CD8-positive, alpha-beta memory T cell (primary cell): ENCODE results near the gene GHRH. TPM values are rescaled to one million over a fixed set of nuclear protein-coding genes. Genes with fewer than 3 reads are reported as not detected.

Source experiments
- CTCF ChIA-PET: fragments of 350-600 bp; sonication (Branson Sonifier 250); formaldehyde crosslinking; loops from one replicate; lab custom pipeline; 2021; ENCODE audit warnings: antibody characterized with exemption; lab: Charles Lee
- POLR2A ChIA-PET: fragments of 350-600 bp; sonication (Branson Sonifier 250); formaldehyde crosslinking; loops from one replicate; lab custom pipeline; 2021; ENCODE audit warnings: antibody characterized with exemption; lab: Charles Lee
- DNase-seq, 5 donors: peaks; one replicate each; pipeline versions ENCODE4 v3.0.0 to v3.0.0-alpha.2; 2020 to 2022; ENCODE audit warnings: mixed read lengths in 1 of 5
- H3K27ac ChIP-seq: one replicate; pipeline ENCODE4 v1.7.0; 2013; ENCODE audit warnings: low read depth, mild to moderate bottlenecking, low read length, moderate library complexity
- H3K27me3 ChIP-seq: 2 replicates; pipeline ENCODE4 v1.7.0; 2013; ENCODE audit warnings: low read length, mild to moderate bottlenecking; ENCODE audit not compliant: insufficient read depth, poor library complexity, severe bottlenecking
- H3K36me3 ChIP-seq: 2 replicates; pipeline ENCODE4 v1.7.0; 2013; ENCODE audit warnings: mild to moderate bottlenecking, low read length, moderate library complexity; ENCODE audit not compliant: insufficient read depth
- H3K4me1 ChIP-seq: 2 replicates; pipeline ENCODE4 v1.7.0; 2013; ENCODE audit warnings: mild to moderate bottlenecking, low read length, moderate library complexity; ENCODE audit not compliant: insufficient read depth
- H3K4me3 ChIP-seq: 2 replicates; pipeline ENCODE4 v1.7.0; 2013; ENCODE audit warnings: mild to moderate bottlenecking, low read length
- H3K9me3 ChIP-seq: 2 replicates; pipeline ENCODE4 v1.7.0; 2013; ENCODE audit warnings: mild to moderate bottlenecking, low read length
- H3K27ac Mint-ChIP-seq, 8 donors: one replicate each; pipeline ENCODE4 v1.8.0; 2020 to 2021; ENCODE audit warnings: mixed read lengths in 8 of 8, mild to moderate bottlenecking in 6 of 8, inconsistent platforms in 3 of 8, moderate library complexity in 3 of 8
- H3K27me3 Mint-ChIP-seq, 2 donors: one replicate each; pipeline ENCODE4 v1.8.0; 2020 to 2021; ENCODE audit warnings: mixed read lengths in 2 of 2, mild to moderate bottlenecking in 1 of 2, moderate library complexity in 1 of 2
- H3K36me3 Mint-ChIP-seq, 3 donors: one replicate each; pipeline ENCODE4 v1.8.0; 2020 to 2021; ENCODE audit warnings: mixed read lengths in 3 of 3, inconsistent platforms in 1 of 3, mild to moderate bottlenecking in 1 of 3
- H3K4me1 Mint-ChIP-seq, 3 donors: one replicate each; pipeline ENCODE4 v1.8.0; 2020 to 2021; ENCODE audit warnings: mixed read lengths in 3 of 3, inconsistent platforms in 1 of 3, mild to moderate bottlenecking in 1 of 3
- H3K4me3 Mint-ChIP-seq, 7 donors: one replicate each; pipeline ENCODE4 v1.8.0; 2020 to 2021; ENCODE audit warnings: mixed read lengths in 7 of 7, mild to moderate bottlenecking in 6 of 7, moderate library complexity in 4 of 7, inconsistent platforms in 2 of 7
- H3K9me3 Mint-ChIP-seq, 5 donors: one replicate each; pipeline ENCODE4 v1.8.0; 2020 to 2022; ENCODE audit warnings: mixed read lengths in 5 of 5, mild to moderate bottlenecking in 3 of 5, moderate library complexity in 2 of 5, inconsistent platforms in 1 of 5
- polyA plus RNA-seq: library from polyadenylated mRNA; unstranded; fragments of 300-500 nt; fragmentation: Illumina TruSeq; gene quantifications from one replicate; pipeline ENCODE4 v1.2.3, GENCODE V29; 2021
- total RNA-seq, 2 experiments: library from RNA; stranded (reverse); gene quantifications; one replicate each; pipeline ENCODE4 v1.2.3, GENCODE V29; 2021

Gene GHRH
- total and polyA plus RNA-seq, 3 experiments from 2014 or later: not detected

DNA sequence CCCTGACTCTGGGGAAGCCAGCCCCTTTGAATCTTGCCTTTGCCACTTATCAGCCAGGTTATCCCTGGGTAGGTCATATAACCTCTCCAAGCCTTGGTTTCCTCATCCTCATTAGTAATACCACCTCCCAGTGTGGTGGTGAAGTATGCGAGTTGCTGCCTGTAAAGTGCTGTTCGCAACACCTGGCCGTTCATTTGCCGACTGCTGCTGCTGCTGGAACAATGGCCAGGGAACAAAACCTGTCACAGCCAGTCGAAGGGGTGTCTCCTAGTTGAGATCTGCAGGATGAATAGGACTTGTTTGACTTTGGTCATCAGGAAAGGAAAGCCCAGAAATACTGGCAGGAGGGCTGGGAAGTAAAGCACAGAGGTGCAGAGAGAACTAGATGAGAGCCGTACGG lies 34.0 kb upstream of the GHRH start:
- H3K36me3 ChIP-seq: no peaks in the 10 kb centered on the region
- Mint-ChIP-seq H3K36me3 (peaks cover 18 to 60% (median 21%) of the 10 kb centered on the region in 3 donors), H3K4me1 (peaks cover 57 to 77% (median 68%) of the 10 kb centered on the region in 3 donors), H3K27me3 (no peaks in the 10 kb centered on the region), H3K4me3 (peak overlapping the region in 1 of 7 donors; percentile 67), H3K9me3 (peaks cover 0 to 2% (median 0%) of the 10 kb centered on the region in 5 donors), H3K27ac (peak overlapping the region in 3 of 8 donors; percentile 9 to 88 (median 22))
- no peaks in the 10 kb centered on the region for H3K27me3 ChIP-seq
- no peak overlapping the region for H3K27ac ChIP-seq
- no peaks in the 10 kb centered on the region for H3K9me3 ChIP-seq
- POLR2A ChIA-PET: interaction anchor here (0.7 kb wide), 1 partner anchor 1179 kb away, joined by 3 read pairs; no protein-coding TSS in a partner anchor
- H3K4me3 ChIP-seq: no peak overlapping the region
- H3K4me1 ChIP-seq: peaks cover 18% of the 10 kb centered on the region
- DNase-seq: no peak
- CTCF ChIA-PET: no interaction called here

DNA sequence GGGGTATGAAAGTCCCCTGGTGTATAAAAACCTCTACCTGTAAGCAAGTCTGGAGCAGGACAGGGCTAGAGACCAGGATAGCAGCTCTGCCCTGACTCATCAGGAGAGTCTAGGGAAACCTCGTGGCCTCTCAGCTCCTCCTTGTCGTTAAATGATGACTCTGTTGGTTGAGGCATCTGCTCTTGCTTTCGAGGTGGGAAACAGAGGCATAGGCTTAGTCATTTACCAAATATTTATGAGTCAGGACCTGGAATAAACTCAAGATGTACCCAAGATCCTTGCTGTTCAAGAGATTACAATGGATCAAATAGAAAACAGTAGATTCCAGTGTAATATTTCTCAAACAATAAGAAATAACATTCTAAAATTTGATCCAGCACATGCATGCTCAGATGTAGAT lies 33.4 kb upstream of the GHRH start:
- H3K27ac Mint-ChIP-seq: peak overlapping the region in 1 of 8 donors; percentile 26
- H3K4me1 ChIP-seq: peaks cover 24% of the 10 kb centered on the region

DNA sequence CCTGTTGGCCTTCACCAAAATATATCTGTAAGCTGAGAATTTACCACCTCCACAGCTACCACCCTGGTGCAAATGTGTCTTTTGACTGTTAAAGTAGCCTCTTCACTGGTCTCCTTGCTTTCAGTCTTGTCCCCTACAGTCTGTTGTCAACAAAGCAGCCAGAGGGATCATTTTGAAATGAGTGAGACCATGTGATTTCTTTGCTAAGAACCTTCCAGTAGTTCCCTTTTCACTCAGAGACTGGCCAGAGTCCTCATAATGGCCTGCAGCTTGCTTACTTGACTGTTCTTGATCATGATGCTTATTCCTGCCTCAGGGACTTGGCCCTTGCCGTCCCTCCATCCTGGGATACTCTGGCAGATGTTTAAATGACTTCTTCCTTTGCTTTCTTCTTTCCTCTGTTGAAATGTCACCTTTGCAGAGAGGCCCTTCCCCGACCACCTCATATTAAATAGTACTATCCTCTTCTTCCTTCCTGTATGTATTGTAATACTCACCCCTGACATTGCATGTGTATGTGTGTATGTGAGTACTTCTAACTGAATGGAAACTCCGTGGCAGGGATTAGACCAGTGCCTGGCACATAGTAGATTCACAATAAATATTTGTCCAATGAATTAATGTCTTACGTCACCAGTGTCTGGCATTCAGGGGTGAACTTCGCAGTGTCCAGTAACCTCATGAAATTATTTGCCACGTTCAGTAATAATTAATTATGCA lies 32.8 kb upstream of the GHRH start:
- peaks cover 57 to 78% (median 66%) of the 10 kb centered on the region in 3 donors for H3K4me1 Mint-ChIP-seq
- H3K36me3 Mint-ChIP-seq: peaks cover 14 to 50% (median 21%) of the 10 kb centered on the region in 3 donors
- H3K36me3 ChIP-seq: no peaks in the 10 kb centered on the region
- DNase-seq: no peak
- H3K27me3 ChIP-seq: no peaks in the 10 kb centered on the region
- H3K9me3 Mint-ChIP-seq: peaks cover 0 to 2% (median 0%) of the 10 kb centered on the region in 5 donors
- ChIA-PET POLR2A (no interaction called here), CTCF (no interaction called here)
- H3K4me3 Mint-ChIP-seq: peak overlapping the region in 1 of 7 donors; percentile 32
- H3K27ac Mint-ChIP-seq: peak overlapping the region in 1 of 8 donors; percentile 69
- H3K4me1 ChIP-seq: peaks cover 26% of the 10 kb centered on the region
- H3K27ac ChIP-seq: no peak overlapping the region
- no peaks in the 10 kb centered on the region for H3K9me3 ChIP-seq
- no peak overlapping the region for H3K4me3 ChIP-seq
- no peaks in the 10 kb centered on the region for H3K27me3 Mint-ChIP-seq

More for the DNA sequence above, 33.4 kb upstream of the GHRH start:
- DNase-seq: no peak
- ChIA-PET CTCF (no interaction called here), POLR2A (interaction anchor here (0.7 kb wide), 1 partner anchor 1179 kb away, joined by 3 read pairs; no protein-coding TSS in a partner anchor)
- Mint-ChIP-seq H3K4me1 (peaks cover 56 to 76% (median 65%) of the 10 kb centered on the region in 3 donors), H3K4me3 (no peak overlapping the region), H3K9me3 (peaks cover 0 to 2% (median 0%) of the 10 kb centered on the region in 5 donors), H3K36me3 (peaks cover 14 to 54% (median 21%) of the 10 kb centered on the region in 3 donors), H3K27me3 (no peaks in the 10 kb centered on the region)
- Histone ChIP-seq H3K36me3 (no peaks in the 10 kb centered on the region), H3K4me3 (no peak overlapping the region), H3K27ac (no peak overlapping the region), H3K9me3 (no peaks in the 10 kb centered on the region), H3K27me3 (no peaks in the 10 kb centered on the region)

DNA sequence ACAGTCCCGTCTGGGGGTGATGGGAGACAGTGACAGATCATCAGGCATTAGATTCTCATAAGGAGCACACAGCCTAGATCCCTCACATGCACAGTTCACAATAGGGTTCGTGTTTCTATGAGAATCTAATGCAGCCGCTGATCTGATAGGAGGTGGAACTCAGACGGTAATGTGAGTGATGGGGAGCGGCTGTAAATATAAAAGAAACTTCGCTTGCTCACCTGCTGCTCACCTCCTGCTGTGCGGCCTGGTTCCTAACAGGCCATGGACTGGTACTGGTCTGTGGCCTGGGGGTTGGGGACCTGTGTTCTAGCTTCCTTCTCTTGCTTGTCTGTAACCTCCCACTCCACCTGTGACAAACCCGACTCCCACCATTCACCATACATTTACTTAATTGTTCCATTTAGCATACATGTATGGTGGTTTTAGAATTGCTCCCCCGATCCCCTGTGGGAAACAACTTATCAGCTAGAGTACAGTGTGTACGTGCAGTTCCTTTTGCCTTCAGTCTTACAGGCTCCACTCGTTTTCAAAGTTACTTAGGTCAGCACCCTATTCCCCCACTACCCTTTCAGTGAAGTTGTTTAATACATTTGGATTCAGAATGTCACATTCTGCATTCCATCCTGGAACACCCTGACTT lies 31.8 kb upstream of the GHRH start:
- Mint-ChIP-seq H3K4me1 (peaks cover 59 to 82% (median 65%) of the 10 kb centered on the region in 3 donors), H3K27me3 (no peaks in the 10 kb centered on the region), H3K9me3 (peaks cover 0 to 2% (median 0%) of the 10 kb centered on the region in 5 donors), H3K27ac (peak overlapping the region in 3 of 8 donors; percentile 35 to 50 (median 48)), H3K4me3 (peak overlapping the region in 1 of 7 donors; percentile 80), H3K36me3 (peaks cover 14 to 47% (median 21%) of the 10 kb centered on the region in 3 donors)
- Histone ChIP-seq H3K27ac (no peak overlapping the region), H3K27me3 (no peaks in the 10 kb centered on the region), H3K9me3 (no peaks in the 10 kb centered on the region), H3K4me1 (peaks cover 26% of the 10 kb centered on the region), H3K36me3 (no peaks in the 10 kb centered on the region), H3K4me3 (no peak overlapping the region)
- ChIA-PET CTCF (no interaction called here), POLR2A (no interaction called here)
- no peak for DNase-seq

DNA sequence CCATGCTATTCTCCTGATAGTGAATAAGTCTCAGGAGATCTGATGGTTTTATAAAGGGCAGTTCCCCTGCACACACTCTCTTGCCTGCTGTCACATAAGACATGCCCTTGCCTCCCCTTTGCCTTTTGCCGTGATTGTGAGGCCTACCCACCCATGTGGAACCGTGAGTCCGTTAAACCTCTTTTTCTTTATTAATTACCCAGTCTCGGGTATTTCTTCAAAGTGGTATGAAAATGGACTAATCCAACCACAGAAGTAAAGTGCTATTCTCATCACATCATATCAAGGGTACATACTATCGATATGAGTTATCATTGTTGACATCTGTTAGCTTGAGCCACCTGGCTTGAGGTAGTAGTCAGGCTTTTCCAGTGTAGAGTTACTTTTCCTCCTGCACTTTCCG lies 30.1 kb upstream of the GHRH start:
- no peaks in the 10 kb centered on the region for H3K9me3 ChIP-seq
- peaks cover 26% of the 10 kb centered on the region for H3K4me1 ChIP-seq
- peak overlapping the region in 7 of 8 donors; percentile 49 to 95 (median 80) for H3K27ac Mint-ChIP-seq
- H3K36me3 ChIP-seq: no peaks in the 10 kb centered on the region
- H3K4me3 Mint-ChIP-seq: peak overlapping the region in 6 of 7 donors; percentile 15 to 99 (median 77)
- H3K4me3 ChIP-seq: no peak overlapping the region
- ChIA-PET POLR2A (no interaction called here), CTCF (no interaction called here)
- peaks cover 0 to 2% (median 0%) of the 10 kb centered on the region in 5 donors for H3K9me3 Mint-ChIP-seq
- H3K27me3 Mint-ChIP-seq: peaks cover 0 to 3% of the 10 kb centered on the region in 2 donors
- no peak for DNase-seq
- peaks cover 11 to 37% (median 21%) of the 10 kb centered on the region in 3 donors for H3K36me3 Mint-ChIP-seq
- H3K4me1 Mint-ChIP-seq: peaks cover 51 to 70% (median 59%) of the 10 kb centered on the region in 3 donors
- no peaks in the 10 kb centered on the region for H3K27me3 ChIP-seq
- H3K27ac ChIP-seq: no peak overlapping the region

DNA sequence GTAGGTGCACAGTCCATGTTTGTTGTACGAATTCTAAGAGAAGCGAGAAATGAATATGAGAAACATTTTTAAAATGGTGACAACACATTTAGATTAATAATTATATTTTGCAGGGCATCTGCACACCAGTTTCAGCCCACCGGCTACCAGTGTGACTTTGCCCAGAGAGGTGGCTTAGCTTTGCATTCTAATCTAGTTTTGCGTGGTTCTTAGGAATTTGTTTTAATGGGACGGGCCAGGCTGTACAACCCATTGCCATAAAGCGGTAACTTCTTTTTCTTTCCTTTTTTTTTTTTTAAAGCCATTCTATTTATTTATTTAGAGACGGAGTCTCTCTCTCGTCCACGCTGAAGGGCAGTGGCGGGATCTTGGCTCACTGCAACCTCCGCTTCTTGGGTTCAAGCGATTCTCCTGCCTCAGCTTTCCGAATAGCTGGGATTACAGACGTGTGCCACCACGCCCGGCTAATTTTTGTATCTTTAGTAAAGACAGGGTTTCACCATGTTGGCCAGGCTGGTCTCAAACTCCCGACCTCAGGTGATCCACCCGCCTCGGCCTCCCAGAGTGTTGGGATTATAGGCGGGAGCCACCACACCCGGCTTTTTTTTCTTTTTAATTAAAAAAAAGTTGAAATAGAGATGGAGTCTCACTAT lies 28.7 kb upstream of the GHRH start:
- Mint-ChIP-seq H3K27me3 (peaks cover 0 to 4% of the 10 kb centered on the region in 2 donors), H3K36me3 (peaks cover 11 to 34% (median 21%) of the 10 kb centered on the region in 3 donors), H3K4me1 (peaks cover 39 to 56% (median 44%) of the 10 kb centered on the region in 3 donors), H3K9me3 (peaks cover 0 to 2% (median 0%) of the 10 kb centered on the region in 5 donors), H3K27ac (peak overlapping the region; percentile 21 to 99 (median 97)), H3K4me3 (peak overlapping the region; percentile 92 to 99 (median 93))
- peak overlapping the region; percentile 93 for H3K27ac ChIP-seq
- ChIA-PET POLR2A (interaction anchor here (1.0 kb wide), 2 partner anchors 8 to 405 kb away, joined by 3 read pairs; no protein-coding TSS in a partner anchor), CTCF (interaction anchor here (0.6 to 1.5 kb wide), 2 partner anchors 10 to 95 kb away, joined by 4 read pairs; no protein-coding TSS in a partner anchor)
- DNase-seq: no peak
- H3K27me3 ChIP-seq: no peaks in the 10 kb centered on the region
- H3K36me3 ChIP-seq: no peaks in the 10 kb centered on the region
- H3K4me1 ChIP-seq: peaks cover 15% of the 10 kb centered on the region
- no peaks in the 10 kb centered on the region for H3K9me3 ChIP-seq
- H3K4me3 ChIP-seq: peak overlapping the region; percentile 99

DNA sequence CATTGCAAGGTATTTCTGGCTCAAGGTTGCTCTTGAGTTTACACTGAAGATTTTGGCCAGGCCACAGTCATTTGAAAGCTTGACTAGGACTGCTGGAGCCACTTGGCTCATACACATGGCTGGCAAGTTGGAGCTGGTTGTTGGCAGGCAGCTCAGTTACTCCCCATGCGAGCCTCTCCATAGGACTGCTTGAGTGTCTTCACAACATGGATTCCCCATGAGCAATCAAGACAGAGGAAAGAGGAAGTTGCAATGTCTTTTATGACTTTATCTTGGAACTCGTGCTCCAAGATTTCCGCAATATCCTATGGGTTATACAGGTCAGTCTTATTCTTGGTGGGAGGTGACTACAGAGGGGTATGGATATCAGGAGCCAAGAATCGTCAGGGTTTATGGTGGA lies 26.5 kb upstream of the GHRH start:
- POLR2A ChIA-PET: interaction anchor here (0.7 kb wide), 1 partner anchor 740 kb away, joined by 8 read pairs; no protein-coding TSS in a partner anchor
- Mint-ChIP-seq H3K4me3 (peak overlapping the region; percentile 55 to 98 (median 82)), H3K27ac (peak overlapping the region in 4 of 8 donors; percentile 8 to 98 (median 52))

More for the DNA sequence above, 26.5 kb upstream of the GHRH start:
- no peak overlapping the region for H3K4me3 ChIP-seq
- peaks cover 15% of the 10 kb centered on the region for H3K4me1 ChIP-seq
- no peaks in the 10 kb centered on the region for H3K27me3 ChIP-seq
- no peaks in the 10 kb centered on the region for H3K36me3 ChIP-seq
- no peaks in the 10 kb centered on the region for H3K9me3 ChIP-seq
- Mint-ChIP-seq H3K27me3 (peaks cover 0 to 9% of the 10 kb centered on the region in 2 donors), H3K9me3 (no peaks in the 10 kb centered on the region), H3K4me1 (peaks cover 22 to 36% (median 23%) of the 10 kb centered on the region in 3 donors), H3K36me3 (peaks cover 4 to 19% (median 5%) of the 10 kb centered on the region in 3 donors)
- no peak overlapping the region for H3K27ac ChIP-seq
- no peak for DNase-seq
- CTCF ChIA-PET: no interaction called here
